Transverse colon (tissue), 4 donors: ENCODE results near the gene REV1.

Experiments
- CTCF ChIP-seq, 5 experiments: fragments of 200-600 bp in 3 of 5; fragments of 450-650 bp in 2 of 5; sonication (generic) in 3 of 5; IDR thresholded peaks; 1 replicate in 2 of 5; 2 replicates in 3 of 5; pipeline ENCODE4 v1.5.1; 2016 to 2017; ENCODE audit warnings: antibody characterized with exemption in 5 of 5, inconsistent platforms in 3 of 5, mild to moderate bottlenecking in 2 of 5, moderate library complexity in 1 of 5
- EP300 ChIP-seq: sonication (generic); formaldehyde crosslinking; IDR thresholded peaks from one replicate; pipeline ENCODE4 v1.6.1; 2017; ENCODE audit warnings: antibody characterized with exemption, low read depth
- POLR2A ChIP-seq: fragments of 450-650 bp; IDR thresholded peaks from one replicate; pipeline ENCODE4 v1.6.1; 2016; ENCODE audit warnings: antibody characterized with exemption, mild to moderate bottlenecking, moderate library complexity
- POLR2AphosphoS5 ChIP-seq, 3 donors: sonication (generic); formaldehyde crosslinking; IDR thresholded peaks; one replicate each; pipeline ENCODE4 v1.6.1; 2016; ENCODE audit warnings: antibody characterized with exemption in 3 of 3

DNA sequence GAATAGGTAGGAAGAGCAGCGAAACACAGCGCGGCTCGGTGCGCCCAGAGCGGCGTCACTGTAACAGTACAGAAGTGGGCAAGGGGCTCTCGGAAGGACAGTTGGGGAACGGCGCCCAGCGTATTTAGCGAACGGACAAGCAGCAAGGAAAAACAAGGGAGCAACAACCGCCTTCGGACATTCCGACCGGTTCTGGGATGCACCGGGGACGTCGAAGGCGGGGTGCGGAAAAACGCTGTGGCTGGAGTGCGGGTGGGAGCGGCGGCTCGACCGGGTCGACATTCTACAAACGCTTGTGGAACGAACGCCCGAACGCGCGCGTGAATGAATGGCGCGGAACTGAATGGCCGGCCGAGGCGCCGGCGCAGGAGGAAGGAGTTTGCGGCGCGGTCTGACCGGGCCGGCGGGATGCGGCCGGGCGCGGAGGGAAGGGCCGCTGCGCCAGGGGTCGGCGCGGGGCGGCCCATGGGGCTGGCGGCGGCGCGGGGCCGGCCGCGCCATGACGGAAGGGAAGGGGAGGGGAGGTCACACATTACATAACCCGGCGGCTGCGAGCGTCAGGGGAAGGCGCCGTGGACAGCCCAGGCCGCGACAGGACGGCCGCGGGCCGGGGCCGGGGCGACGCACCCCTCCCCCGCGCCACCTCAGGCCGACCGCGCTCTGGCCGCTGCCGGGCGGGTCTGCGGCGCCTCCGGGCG lies 605 bp downstream of the REV1 start:
- TF ChIP-seq CTCF (IDR thresholded peaks at IDR 0.05) (peak in 1 of 5 experiments; percentile 12), EP300 (no peak), POLR2AphosphoS5 (IDR thresholded peaks at IDR 0.05) (no peak), POLR2A (no peak)
